A549 (cell line): ENCODE measurements around the gene LLGL2. TPM values are rescaled to one million over a fixed set of nuclear protein-coding genes. Genes with fewer than 3 reads are reported as not detected.
A peak's percentile ranks its signal among the peaks of the same experiment; 100 is the strongest.

Source experiments
- ATAC-seq, 2 experiments: fragments of 200-7000 bp in 1 of 2; fragments of >200 bp in 1 of 2; cut with Nextera tagmentation in 1 of 2; cut with Tn5 transposase in 1 of 2; 3 replicates each; pipeline versions ENCODE4 v1.8.0 to v1.9.1; 2018 to 2020; ENCODE audit warnings: mild to moderate bottlenecking in 1 of 2, moderate library complexity in 1 of 2
- CTCF ChIA-PET: fragments of 300-600 bp; sonication (Branson Sonifier 250); formaldehyde crosslinking; extraction: SDS; loops from one replicate; lab custom pipeline; 2021; ENCODE audit warnings: antibody characterized with exemption, inconsistent platforms; lab: Yijun Ruan, JAX
- POLR2A ChIA-PET: fragments of 350-600 bp; formaldehyde crosslinking; extraction: SDS; loops from one replicate; lab custom pipeline; 2021; ENCODE audit warnings: antibody characterized with exemption, inconsistent platforms; lab: Yijun Ruan, JAX
- DNase-seq, 2 experiments: peaks; one replicate each; pipeline versions ENCODE4 v3.0.0 to v3.0.0-alpha.2; 2011 to 2016; ENCODE audit warnings: low read depth in 1 of 2, low spot score in 1 of 2
- FAIRE-seq: peaks from 2 replicates; lab custom pipeline; 2011; peaks lifted over from hg19 to GRCh38; lab: Jason Lieb, UNC
- H3K27ac ChIP-seq, 2 experiments: fragments of >200 bp; sonication (Bioruptor Twin); formaldehyde crosslinking; 3 replicates each; pipeline ENCODE4 v1.5.1; 2016 to 2017
- H3K4me1 ChIP-seq: fragments of >200 bp; sonication (Bioruptor Twin); formaldehyde crosslinking; 3 replicates; pipeline ENCODE4 v1.6.1; 2016
- H3K4me2 ChIP-seq: fragments of >200 bp; sonication (Bioruptor Twin); formaldehyde crosslinking; 3 replicates; pipeline ENCODE4 v1.6.1; 2016
- H3K4me3 ChIP-seq: fragments of >200 bp; sonication (Bioruptor Twin); formaldehyde crosslinking; 3 replicates; pipeline ENCODE4 v1.5.1; 2016
- H3K9me3 ChIP-seq: fragments of >200 bp; sonication (Bioruptor Twin); formaldehyde crosslinking; 3 replicates; pipeline ENCODE4 v1.6.1; 2016
- CEBPB ChIP-seq, 2 experiments: fragments of >200 bp in 1 of 2; sonication (Bioruptor Twin) in 1 of 2; formaldehyde crosslinking in 1 of 2; IDR thresholded peaks; 2 replicates each; pipeline ENCODE4 v1.6.1; 2012 to 2016
- EHF ChIP-seq: fragments of 250-450 bp; sonication (Bioruptor Pico); IDR thresholded peaks from 2 replicates; pipeline ENCODE4 v1.5.0; 2020; ENCODE audit warnings: mild to moderate bottlenecking
- EHMT2 ChIP-seq: fragments of 200-600 bp; sonication (generic); IDR thresholded peaks from 2 replicates; pipeline ENCODE4 v1.6.1; 2016; ENCODE audit warnings: antibody characterized with exemption, low read depth, mild to moderate bottlenecking, moderate library complexity
- ESRRA ChIP-seq: fragments of 150-350 bp; IDR thresholded peaks from 2 replicates; pipeline ENCODE4 v1.6.1; 2014; ENCODE audit warnings: mild to moderate bottlenecking, low read length, borderline replicate concordance
- GATA3 ChIP-seq: IDR thresholded peaks from 2 replicates; pipeline ENCODE4 v1.6.1; 2012; ENCODE audit warnings: borderline replicate concordance
- HEYL ChIP-seq: fragments of 250-450 bp; sonication (Bioruptor Pico); IDR thresholded peaks from 2 replicates; pipeline ENCODE4 v1.8.0; 2021; ENCODE audit warnings: mild to moderate bottlenecking, moderate library complexity
- JUN ChIP-seq, 2 experiments: fragments of >200 bp; sonication (Bioruptor Twin); formaldehyde crosslinking; IDR thresholded peaks; 2 replicates in 1 of 2; 3 replicates in 1 of 2; pipeline ENCODE4 v1.6.1; 2016 to 2017
- KDM5A ChIP-seq: fragments of 200-600 bp; sonication (generic); IDR thresholded peaks from 2 replicates; pipeline ENCODE4 v1.6.1; 2016; ENCODE audit warnings: antibody characterized with exemption, mild to moderate bottlenecking
- MAZ ChIP-seq: fragments of 150-350 bp; IDR thresholded peaks from 2 replicates; pipeline ENCODE4 v1.6.1; 2014; ENCODE audit warnings: antibody characterized with exemption, low read depth, low read length, borderline replicate concordance
- MYC ChIP-seq: IDR thresholded peaks from 2 replicates; pipeline ENCODE4 v1.6.1; 2012; ENCODE audit warnings: mild to moderate bottlenecking, inconsistent platforms, low read length, improper control_type of control experiment, borderline replicate concordance
- POLR2A ChIP-seq: IDR thresholded peaks from 2 replicates; pipeline ENCODE4 v1.6.1; 2012; ENCODE audit warnings: mild to moderate bottlenecking, low read length
- POLR2AphosphoS2 ChIP-seq: conservative IDR thresholded peaks from 2 replicates; pipeline ENCODE4 v1.6.1; 2012; ENCODE audit warnings: low read length, improper control_type of control experiment, inconsistent platforms
- RAD21 ChIP-seq, 2 experiments: fragments of >200 bp in 1 of 2; sonication (Bioruptor Twin) in 1 of 2; formaldehyde crosslinking in 1 of 2; IDR thresholded peaks in 1 of 2; conservative IDR thresholded peaks in 1 of 2; 2 replicates in 1 of 2; 3 replicates in 1 of 2; pipeline ENCODE4 v1.6.1; 2012 to 2018; ENCODE audit warnings: inconsistent platforms in 1 of 2
- RNF2 ChIP-seq: fragments of 200-600 bp; sonication (generic); IDR thresholded peaks from 2 replicates; pipeline ENCODE4 v1.6.1; 2016; ENCODE audit warnings: low read depth, mild to moderate bottlenecking, antibody characterized with exemption, moderate library complexity, borderline replicate concordance
- SMC3 ChIP-seq: fragments of >200 bp; sonication (Bioruptor Twin); formaldehyde crosslinking; IDR thresholded peaks from 3 replicates; pipeline ENCODE4 v1.6.1; 2018; ENCODE audit warnings: inconsistent platforms
- TFCP2L1 ChIP-seq: fragments of 250-450 bp; sonication (Bioruptor Pico); IDR thresholded peaks from 2 replicates; pipeline ENCODE4 v1.5.0; 2021; ENCODE audit warnings: mild to moderate bottlenecking
- ZC3H11A ChIP-seq: fragments of 450-650 bp; IDR thresholded peaks from 2 replicates; pipeline ENCODE4 v1.6.1; 2014; ENCODE audit warnings: antibody characterized with exemption, mild to moderate bottlenecking
- WGBS: methylation state at CpG from one replicate; pipeline ENCODE4 v1.1.6; 2017; ENCODE audit errors: missing lambda C conversion rate; 5-methylcytosine and 5-hydroxymethylcytosine counted together
- polyA minus RNA-seq: library from RNA; depleted of rRNA, polyadenylated mRNA; stranded (reverse); fragments of >200 nt; gene quantifications from 2 replicates; pipeline ENCODE4 v1.2.3, GENCODE V29; 2011; rRNA and poly(A)+ RNA removed
- polyA plus RNA-seq, 4 experiments: library from polyadenylated mRNA; depleted of rRNA in 3 of 4; stranded (reverse); fragments of >200 nt; fragmentation: RNase III in 1 of 4; extraction: RNeasy Plus Mini Kit Qiagen cat#74134 plus additional on column Dnase treatment in 1 of 4; gene quantifications; 2 replicates in 3 of 4; 3 replicates in 1 of 4; pipeline ENCODE4 v1.2.3, GENCODE V29; 2011 to 2017
- TF ChIP-seq, protein P1 (sequence below): IDR thresholded peaks from 2 replicates; pipeline ENCODE4 v1.6.1; 2012
- TF ChIP-seq, protein P2 (sequence below): IDR thresholded peaks from 2 replicates; pipeline ENCODE4 v1.6.1; 2012; ENCODE audit warnings: low read depth, borderline replicate concordance
- TF ChIP-seq, protein P3 (sequence below): fragments of >200 bp; sonication (Bioruptor Twin); formaldehyde crosslinking; IDR thresholded peaks from 3 replicates; pipeline ENCODE4 v1.5.1; 2016
- TF ChIP-seq, protein P4 (sequence below): fragments of >200 bp; sonication (Bioruptor Twin); formaldehyde crosslinking; IDR thresholded peaks from 3 replicates; pipeline ENCODE4 v1.6.1; 2016
- TF ChIP-seq, protein P5 (sequence below): IDR thresholded peaks from 2 replicates; pipeline ENCODE4 v1.6.1; 2012

LLGL2 gene, protein sequence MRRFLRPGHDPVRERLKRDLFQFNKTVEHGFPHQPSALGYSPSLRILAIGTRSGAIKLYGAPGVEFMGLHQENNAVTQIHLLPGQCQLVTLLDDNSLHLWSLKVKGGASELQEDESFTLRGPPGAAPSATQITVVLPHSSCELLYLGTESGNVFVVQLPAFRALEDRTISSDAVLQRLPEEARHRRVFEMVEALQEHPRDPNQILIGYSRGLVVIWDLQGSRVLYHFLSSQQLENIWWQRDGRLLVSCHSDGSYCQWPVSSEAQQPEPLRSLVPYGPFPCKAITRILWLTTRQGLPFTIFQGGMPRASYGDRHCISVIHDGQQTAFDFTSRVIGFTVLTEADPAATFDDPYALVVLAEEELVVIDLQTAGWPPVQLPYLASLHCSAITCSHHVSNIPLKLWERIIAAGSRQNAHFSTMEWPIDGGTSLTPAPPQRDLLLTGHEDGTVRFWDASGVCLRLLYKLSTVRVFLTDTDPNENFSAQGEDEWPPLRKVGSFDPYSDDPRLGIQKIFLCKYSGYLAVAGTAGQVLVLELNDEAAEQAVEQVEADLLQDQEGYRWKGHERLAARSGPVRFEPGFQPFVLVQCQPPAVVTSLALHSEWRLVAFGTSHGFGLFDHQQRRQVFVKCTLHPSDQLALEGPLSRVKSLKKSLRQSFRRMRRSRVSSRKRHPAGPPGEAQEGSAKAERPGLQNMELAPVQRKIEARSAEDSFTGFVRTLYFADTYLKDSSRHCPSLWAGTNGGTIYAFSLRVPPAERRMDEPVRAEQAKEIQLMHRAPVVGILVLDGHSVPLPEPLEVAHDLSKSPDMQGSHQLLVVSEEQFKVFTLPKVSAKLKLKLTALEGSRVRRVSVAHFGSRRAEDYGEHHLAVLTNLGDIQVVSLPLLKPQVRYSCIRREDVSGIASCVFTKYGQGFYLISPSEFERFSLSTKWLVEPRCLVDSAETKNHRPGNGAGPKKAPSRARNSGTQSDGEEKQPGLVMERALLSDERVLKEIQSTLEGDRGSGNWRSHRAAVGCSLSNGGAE
- polyA plus RNA-seq (2011; rRNA removed) (18.9 and 20.7 TPM in 2 replicates), polyA plus RNA-seq (2017; fragmentation: RNase III; extraction: RNeasy Plus Mini Kit Qiagen cat#74134 plus additional on column Dnase treatment) (32.6 to 38.2 TPM (median 35.0 TPM) in 3 replicates), polyA minus RNA-seq (14.3 and 16.5 TPM in 2 replicates)
- 48.5 and 63.6 TPM in 2 replicates for polyA plus RNA-seq (2012; cell fraction: cytosol; rRNA removed)
- polyA plus RNA-seq (2012; cell fraction: nucleus; rRNA removed): 194 and 265 TPM in 2 replicates

DNA sequence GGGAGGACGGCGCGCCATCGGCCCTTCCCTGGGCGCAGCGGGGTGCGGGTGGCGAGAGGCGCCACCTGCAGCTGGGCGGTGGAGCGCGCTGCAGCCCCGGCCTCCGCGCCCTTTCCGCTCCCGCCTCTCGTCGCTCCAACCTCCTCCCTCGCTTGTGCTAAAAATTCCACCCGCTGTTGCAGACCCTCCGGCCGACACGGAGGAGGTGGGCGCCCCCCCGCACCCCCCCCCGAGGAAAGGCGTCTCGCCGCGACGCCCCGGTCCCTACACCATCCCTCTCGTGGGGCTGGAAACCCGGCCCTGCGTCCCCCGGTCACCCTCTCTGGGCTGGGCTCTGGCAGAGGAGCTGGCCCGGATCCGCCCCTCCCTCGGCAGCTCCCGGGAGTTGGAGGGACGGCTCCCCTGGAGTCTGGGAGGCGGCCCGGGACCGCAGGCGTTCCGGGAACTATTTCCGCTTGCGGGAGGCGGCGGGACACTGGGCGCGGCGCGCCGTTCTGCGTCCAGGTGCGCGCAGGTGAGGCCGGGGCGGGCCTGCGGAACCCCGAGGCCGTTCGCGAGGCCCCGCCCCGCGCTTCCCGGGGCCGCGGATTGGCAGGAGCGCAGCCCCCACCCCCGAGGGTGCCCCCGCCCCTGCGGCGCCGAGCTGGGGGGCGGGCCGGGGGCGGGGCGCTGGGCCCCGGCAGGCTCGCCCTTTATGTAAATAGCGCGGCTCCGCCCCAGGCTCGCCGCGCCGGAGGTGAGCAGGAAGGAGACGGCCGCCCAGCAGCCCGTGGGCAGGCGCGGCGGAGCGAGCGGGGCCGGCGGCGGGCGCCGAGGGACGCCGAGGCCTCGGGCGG is at the start of gene LLGL2:
Gene LLGL2, plus strand, starts transcription at position 728 of the 836 bp plus-strand sequence. CDS start 17,730 bp downstream, outside the sequence.
- ChIA-PET CTCF (interaction anchor here (0.6 to 3.3 kb wide), 22 partner anchors 9 to 143 kb away, joined by 3 to 18 read pairs (median 4); partner anchors contain the start of genes SMIM5 and TSEN54), POLR2A (interaction anchor here (0.6 to 2.1 kb wide), 6 partner anchors 9 to 255 kb away, joined by 3 to 19 read pairs (median 4); partner anchors contain the start of genes SLC25A19 and TSEN54)
- Histone ChIP-seq H3K4me1 (peaks cover 21% of the 10 kb centered on the region), H3K9me3 (no peaks in the 10 kb centered on the region), H3K27ac (peak within 1 kb of the TSS; percentile 83 to 88), H3K4me3 (peak within 1 kb of the TSS; percentile 67), H3K4me2 (peak within 1 kb of the TSS; percentile 98)
- FAIRE-seq (no peak), ATAC-seq (peak; percentile 85 to 90), DNase-seq (peak; percentile 83 to 93)
- under 1% methylated on average over 27 of the region's 108 CpGs for WGBS
- no peak for TF ChIP-seq MYC
- TF ChIP-seq EHF (CRISPR knock-in tag): no peak
- TF ChIP-seq JUN (IDR thresholded peaks at IDR 0.05): peak in 1 of 2 experiments; percentile 60; a peak in 2 of 5 replicates
- TF ChIP-seq RNF2: peak; percentile 74; the same call in 1 of the 2 replicates
- TF ChIP-seq, protein P1, sequence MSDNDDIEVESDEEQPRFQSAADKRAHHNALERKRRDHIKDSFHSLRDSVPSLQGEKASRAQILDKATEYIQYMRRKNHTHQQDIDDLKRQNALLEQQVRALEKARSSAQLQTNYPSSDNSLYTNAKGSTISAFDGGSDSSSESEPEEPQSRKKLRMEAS: peak; percentile 79
- TF ChIP-seq TFCP2L1 (CRISPR knock-in tag): 0 out of 2 replicates have a peak, but pooled peaks have one; percentile 17
- no peak for TF ChIP-seq POLR2AphosphoS2
- TF ChIP-seq RAD21 (conservative IDR thresholded peaks at IDR 0.05 in 1 of 2, IDR thresholded peaks at IDR 0.05 in 1 of 2): peak; percentile 18 to 59; a peak in 4 of 5 replicates
- TF ChIP-seq, protein P2, sequence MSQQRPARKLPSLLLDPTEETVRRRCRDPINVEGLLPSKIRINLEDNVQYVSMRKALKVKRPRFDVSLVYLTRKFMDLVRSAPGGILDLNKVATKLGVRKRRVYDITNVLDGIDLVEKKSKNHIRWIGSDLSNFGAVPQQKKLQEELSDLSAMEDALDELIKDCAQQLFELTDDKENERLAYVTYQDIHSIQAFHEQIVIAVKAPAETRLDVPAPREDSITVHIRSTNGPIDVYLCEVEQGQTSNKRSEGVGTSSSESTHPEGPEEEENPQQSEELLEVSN: peak; percentile 73
- TF ChIP-seq CEBPB (IDR thresholded peaks at IDR 0.05): no peak
- TF ChIP-seq, protein P3, sequence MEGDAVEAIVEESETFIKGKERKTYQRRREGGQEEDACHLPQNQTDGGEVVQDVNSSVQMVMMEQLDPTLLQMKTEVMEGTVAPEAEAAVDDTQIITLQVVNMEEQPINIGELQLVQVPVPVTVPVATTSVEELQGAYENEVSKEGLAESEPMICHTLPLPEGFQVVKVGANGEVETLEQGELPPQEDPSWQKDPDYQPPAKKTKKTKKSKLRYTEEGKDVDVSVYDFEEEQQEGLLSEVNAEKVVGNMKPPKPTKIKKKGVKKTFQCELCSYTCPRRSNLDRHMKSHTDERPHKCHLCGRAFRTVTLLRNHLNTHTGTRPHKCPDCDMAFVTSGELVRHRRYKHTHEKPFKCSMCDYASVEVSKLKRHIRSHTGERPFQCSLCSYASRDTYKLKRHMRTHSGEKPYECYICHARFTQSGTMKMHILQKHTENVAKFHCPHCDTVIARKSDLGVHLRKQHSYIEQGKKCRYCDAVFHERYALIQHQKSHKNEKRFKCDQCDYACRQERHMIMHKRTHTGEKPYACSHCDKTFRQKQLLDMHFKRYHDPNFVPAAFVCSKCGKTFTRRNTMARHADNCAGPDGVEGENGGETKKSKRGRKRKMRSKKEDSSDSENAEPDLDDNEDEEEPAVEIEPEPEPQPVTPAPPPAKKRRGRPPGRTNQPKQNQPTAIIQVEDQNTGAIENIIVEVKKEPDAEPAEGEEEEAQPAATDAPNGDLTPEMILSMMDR: peak; percentile 69
- TF ChIP-seq GATA3: 0 out of 2 replicates have a peak, but pooled peaks have one; percentile 6
- TF ChIP-seq KDM5A: no peak
- TF ChIP-seq EHMT2: no peak
- peak; percentile 40 for TF ChIP-seq POLR2A
- TF ChIP-seq MAZ: peak; percentile 69; the same call in 1 of the 2 replicates
- TF ChIP-seq ZC3H11A: no peak
- TF ChIP-seq, protein P4, sequence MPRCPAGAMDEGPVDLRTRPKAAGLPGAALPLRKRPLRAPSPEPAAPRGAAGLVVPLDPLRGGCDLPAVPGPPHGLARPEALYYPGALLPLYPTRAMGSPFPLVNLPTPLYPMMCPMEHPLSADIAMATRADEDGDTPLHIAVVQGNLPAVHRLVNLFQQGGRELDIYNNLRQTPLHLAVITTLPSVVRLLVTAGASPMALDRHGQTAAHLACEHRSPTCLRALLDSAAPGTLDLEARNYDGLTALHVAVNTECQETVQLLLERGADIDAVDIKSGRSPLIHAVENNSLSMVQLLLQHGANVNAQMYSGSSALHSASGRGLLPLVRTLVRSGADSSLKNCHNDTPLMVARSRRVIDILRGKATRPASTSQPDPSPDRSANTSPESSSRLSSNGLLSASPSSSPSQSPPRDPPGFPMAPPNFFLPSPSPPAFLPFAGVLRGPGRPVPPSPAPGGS: peak; percentile 72; the same call in 2 of the 3 replicates
- TF ChIP-seq, protein P5, sequence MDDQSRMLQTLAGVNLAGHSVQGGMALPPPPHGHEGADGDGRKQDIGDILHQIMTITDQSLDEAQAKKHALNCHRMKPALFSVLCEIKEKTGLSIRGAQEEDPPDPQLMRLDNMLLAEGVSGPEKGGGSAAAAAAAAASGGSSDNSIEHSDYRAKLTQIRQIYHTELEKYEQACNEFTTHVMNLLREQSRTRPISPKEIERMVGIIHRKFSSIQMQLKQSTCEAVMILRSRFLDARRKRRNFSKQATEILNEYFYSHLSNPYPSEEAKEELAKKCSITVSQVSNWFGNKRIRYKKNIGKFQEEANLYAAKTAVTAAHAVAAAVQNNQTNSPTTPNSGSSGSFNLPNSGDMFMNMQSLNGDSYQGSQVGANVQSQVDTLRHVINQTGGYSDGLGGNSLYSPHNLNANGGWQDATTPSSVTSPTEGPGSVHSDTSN: peak; percentile 45; the same call in 1 of the 2 replicates
- no peak for TF ChIP-seq ESRRA
- no peak for TF ChIP-seq HEYL (CRISPR knock-in tag)
- TF ChIP-seq SMC3: peak; percentile 67
